HG02870 (cell line): Measurements from ENCODE around the gene LKAAEAR1.

Source experiments
- ATAC-seq: cut with Tn5 transposase; IDR thresholded peaks from one replicate; pipeline ENCODE4 v1.9.1; 2021; ENCODE audit warnings: mild to moderate bottlenecking, moderate library complexity; ENCODE audit not compliant: unreplicated experiment

Gene LKAAEAR1

DNA sequence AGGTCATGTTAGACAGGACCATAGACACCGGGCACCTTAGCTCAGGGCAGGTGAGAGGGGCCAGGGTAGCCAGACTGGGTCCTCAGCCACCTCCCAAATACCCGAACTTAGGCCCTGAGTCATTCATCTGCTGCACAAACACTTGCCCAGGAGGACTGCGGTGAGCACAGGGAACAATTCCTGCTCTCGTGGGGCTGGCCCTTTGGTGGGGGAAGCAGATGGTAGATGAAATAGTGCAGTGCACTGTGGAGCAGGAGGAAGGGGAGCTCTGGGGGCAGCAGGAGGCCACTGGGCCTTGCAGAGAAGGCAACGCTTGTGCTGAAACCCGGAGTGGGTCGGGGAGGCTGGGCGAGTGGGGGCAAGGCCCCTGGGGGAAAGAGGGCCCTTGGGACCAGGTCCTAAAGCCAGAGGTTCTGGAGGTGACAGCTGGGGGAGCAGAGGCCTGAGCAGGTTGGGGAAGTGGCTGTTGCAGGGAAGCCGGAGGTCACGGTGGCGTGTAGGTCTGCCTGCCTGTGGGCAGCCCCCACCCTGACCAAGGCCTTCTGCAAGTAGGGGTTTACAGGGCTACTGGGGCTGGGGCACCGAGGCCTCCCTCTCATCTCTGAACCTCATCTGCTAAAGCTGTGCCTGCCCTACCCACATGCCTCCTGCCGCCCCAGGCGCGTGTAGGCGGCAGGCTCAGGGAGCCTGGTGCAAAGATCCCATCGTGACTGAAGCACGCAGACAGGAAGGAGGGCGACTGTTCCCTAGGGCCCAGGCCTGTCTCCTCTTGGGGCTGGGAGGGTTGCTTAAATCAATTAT, 27.8 kb upstream of the LKAAEAR1 start:
- no peak for ATAC-seq

GRCh38 chr20:64110411-64111068, 26.3 kb upstream of the LKAAEAR1 start:
- ATAC-seq = no peak

- no peak for ATAC-seq
Measured at GRCh38 chr20:64109831-64110391, 25.7 kb upstream of the LKAAEAR1 start.

DNA sequence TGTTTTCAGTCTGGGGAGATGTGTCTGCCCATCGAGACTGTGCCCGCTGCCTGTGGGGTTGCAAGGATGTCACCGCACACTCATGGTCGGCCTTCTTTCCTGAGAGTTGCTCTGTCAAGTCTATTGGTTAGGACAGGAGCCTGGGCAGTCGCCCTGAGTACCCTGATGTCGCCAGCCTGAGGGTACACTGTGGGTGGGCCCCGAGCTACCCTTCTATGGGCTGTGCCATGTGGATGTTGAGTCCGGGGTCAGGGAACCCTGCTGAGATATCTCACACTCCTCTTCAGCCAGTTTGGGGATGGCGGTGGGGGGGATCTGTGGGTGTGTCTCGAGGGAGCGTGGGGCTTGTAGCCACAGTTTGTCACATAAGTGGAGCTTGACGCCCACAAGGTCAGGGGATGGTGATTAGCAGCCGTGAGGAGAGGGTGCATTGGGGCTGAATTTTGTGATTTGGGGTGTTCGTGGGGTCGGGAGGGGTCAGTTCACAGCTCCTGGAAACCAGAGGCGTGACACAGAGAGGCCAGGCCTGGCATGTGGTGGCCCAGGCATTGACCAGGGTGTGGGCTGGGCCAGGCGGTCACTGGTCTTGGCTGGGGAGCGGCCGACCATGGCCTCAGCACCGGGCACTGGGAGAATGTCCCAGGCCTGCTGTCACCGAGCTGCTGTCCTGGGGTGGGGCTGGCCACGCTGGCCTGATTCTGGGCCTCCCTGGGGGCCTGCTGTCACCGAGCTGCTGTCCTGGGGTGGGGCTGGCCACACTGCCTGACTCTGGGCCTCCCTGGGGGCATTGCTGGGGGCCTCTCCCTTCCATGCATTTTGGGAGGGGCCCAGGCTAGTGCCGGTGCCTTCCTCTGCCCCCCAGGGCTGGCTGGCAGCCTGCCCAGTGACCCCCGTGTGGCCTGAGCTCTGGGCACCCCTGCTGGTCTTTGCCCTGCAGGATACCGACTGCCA, 24.8 kb upstream of the LKAAEAR1 start:
- ATAC-seq = no peak

GRCh38 chr20:64107736-64108457, 23.7 kb upstream of the LKAAEAR1 start:
- ATAC-seq = no peak

DNA sequence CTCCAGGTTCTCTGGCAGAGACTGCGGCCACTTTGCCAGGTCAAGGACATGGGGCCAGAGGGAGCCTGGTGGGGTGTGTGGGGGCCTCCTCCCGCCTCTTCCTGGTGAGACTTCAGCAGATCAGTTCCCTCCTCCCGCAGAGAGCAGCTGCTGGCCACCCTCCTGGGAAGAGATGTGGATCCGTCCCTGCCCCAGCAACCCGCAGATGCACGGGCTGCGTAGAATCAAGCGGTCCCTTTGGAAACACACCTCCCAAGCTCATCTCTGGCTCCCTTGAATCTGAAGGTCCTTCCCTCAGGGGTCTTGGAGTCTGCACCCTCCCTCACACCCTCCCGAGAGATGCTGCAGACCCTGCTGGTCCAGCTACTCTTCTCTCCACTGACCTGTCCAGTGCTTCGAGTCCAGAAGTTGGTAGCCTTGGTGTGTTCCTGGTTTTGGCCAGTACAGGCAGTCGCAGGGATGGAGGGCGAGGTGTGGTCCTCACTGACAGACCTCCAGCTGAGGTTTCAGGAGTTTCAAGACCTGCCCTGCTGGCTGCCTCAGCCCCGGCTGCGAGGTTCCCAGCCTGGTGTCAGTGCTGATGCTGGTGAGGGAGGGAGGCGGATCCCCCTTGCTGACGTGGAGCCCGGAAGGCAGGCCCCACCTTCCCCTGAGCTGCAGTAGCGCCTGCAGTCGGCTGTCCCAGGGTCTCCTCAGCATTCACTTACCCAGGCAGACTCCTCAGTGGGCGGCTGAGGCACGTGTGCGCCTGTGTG, 23.0 kb upstream of the LKAAEAR1 start, which contains the start of gene NPBWR2:
Gene NPBWR2, minus strand, starts transcription at position 585 of the 755 bp plus-strand sequence. CDS start 734 bp downstream, outside the sequence.
- no peak for ATAC-seq

GRCh38 chr20:64106435-64106961, 22.3 kb upstream of the LKAAEAR1 start:
- ATAC-seq = no peak

DNA sequence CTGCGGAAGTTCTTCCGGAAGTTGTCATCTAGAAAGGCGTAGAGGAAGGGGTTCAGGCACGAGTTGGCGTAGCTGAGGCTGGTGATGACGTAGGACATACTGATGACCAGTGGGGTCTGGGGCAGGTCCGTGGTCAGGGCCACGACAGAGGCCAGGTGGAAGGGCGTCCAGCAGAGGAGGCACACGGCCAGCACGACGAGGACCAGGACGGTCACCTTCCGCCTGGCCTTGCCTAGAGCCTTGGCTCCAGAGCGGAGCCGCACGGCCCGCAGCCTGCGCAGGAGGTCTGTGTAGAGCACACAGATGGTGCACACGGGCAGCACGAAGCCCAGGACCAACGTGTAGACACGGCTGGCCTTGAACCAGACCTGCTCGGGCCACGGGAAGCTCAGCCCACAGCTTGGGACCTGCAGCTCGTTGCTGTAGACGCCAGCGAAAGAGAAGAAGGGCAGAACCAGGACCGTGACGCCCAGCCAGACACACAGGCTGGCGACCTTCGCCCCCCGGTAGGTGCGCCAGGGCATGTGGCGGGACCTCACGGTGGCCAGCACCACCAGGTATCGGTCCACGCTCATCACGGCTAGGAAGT, 21.7 kb upstream of the LKAAEAR1 start:
- no peak for ATAC-seq

DNA sequence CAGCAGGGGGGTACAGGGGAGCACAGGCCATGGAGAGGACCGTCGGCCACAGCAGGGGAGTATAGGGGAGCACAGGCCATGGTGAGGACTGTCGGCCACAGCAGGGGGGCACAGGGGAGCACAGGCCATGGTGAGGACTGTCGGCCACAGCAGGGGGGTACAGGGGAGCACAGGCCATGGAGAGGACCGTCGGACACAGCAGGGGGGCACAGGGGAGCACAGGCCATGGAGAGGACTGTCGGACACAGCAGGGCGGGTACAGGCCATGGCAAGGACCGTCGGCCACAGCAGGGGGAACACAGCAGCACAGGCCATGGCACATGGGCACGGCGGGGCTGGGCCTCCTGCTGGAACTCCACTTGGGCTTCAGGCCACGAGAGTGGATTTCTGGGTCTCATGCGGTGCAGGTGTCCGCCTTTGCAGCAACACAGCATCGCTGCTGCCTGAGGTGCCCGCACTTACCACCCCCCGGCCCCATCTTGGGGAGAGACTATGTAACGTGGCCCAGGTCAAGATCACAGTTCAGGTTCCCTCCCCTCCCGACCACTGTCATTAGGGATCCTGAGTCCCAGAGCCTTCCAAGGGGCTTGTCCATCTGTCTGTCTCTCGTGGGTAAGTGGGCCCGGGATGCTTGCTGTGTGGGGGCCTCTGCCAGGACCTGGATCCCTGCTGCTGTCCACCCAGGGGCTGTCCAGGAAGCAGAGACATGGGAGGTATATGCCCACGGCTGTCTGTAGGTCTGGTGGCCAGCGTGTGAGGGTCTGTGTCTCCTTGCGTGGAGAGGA, 20.7 kb upstream of the LKAAEAR1 start:
- no peak for ATAC-seq

GRCh38 chr20:64103871-64104666, 19.9 kb upstream of the LKAAEAR1 start:
- ATAC-seq = no peak

DNA sequence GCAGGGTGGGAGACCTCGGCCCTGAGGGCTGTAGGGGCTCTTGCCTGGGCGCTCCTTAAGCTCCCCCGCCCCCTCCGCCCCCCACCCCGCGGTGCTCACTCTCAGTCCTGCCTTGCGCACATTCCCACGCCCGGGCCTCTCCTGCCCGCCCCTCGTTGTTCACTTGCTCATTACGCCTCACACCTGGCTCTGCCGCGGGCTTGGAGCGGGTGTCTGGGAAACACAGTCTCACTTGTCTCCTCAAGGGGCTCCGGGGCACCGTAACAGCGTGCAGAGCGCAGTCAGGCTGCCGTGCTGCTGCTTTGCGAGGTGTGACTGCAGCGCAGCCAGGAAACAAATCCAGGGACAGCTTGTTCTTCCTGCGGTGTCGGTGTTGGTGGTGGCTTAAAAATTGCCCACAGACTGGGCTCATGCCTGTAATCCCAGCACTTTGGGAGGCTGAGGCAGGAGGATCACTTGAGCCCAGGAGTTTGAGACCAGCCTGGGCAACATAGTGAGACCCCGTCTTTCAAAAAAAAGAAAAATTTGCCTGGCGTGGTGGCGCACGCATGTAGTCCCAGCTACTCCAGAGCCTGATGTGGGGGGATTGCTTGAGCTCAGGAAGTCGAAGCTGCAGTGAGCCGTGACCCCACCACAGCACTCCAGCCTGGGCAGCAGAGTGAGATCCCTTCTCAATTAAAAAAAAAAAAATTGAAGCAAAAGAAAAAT, 18.6 kb upstream of the LKAAEAR1 start:
- ATAC-seq = no peak

GRCh38 chr20:64101731-64102621, 17.8 kb upstream of the LKAAEAR1 start:
- no peak for ATAC-seq

GRCh38 chr20:64100946-64101688, 16.9 kb upstream of the LKAAEAR1 start:
- no peak for ATAC-seq

DNA sequence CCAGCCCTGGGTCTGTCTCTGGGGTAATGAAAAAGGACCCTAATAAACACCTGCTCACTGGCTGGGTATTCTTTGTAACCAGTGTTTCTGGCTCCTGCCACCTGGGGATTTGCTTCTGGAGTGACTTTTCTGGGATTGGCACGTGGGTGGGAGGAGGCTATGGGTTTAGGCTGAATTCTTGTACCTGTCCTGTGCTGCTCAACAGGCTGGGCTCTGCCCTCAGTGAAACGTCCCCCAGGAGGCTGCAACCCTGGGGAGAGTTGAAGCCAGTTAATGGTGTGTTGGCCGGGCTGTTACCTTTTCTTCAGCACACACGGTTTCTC, 16.3 kb upstream of the LKAAEAR1 start:
- no peak for ATAC-seq
